Measurements from ENCODE around the gene IFIT1.

The IFIT1 gene

GRCh38 chr10:89363729-89364442 lies 28.5 kb upstream of the IFIT1 start:
- DNase-seq (ENCODE audit: low spot score) = no peak
- no peak for TF ChIP-seq CTCF (conservative IDR thresholded peaks at IDR 0.05; ENCODE audit: low read depth)
- POLR2A ChIA-PET (ENCODE audit: low non-redundant PET) = no interaction called here
- CTCF ChIA-PET = interaction anchor here (0.5 to 0.8 kb wide), 3 partner anchors 102 to 870 kb away, joined by 3 read pairs; no protein-coding TSS in a partner anchor
- H3K27ac ChIP-seq = no peak overlapping the region

- DNase-seq (ENCODE audit: low spot score) = no peak
- no peak for TF ChIP-seq CTCF (conservative IDR thresholded peaks at IDR 0.05; ENCODE audit: low read depth)
- no peak overlapping the region for H3K27ac ChIP-seq
- ChIA-PET POLR2A (ENCODE audit: low non-redundant PET) (no interaction called here), CTCF (interaction anchor here (0.6 kb wide), 1 partner anchor 76 kb away, joined by 4 read pairs; no protein-coding TSS in a partner anchor)
Observed at GRCh38 chr10:89364531-89364930, 27.9 kb upstream of the IFIT1 start.

GRCh38 chr10:89367529-89367928 lies 24.9 kb upstream of the IFIT1 start:
- CTCF ChIA-PET = interaction anchor here (0.7 to 1.2 kb wide), 3 partner anchors 20 to 346 kb away, joined by 3 to 8 read pairs (median 4); no protein-coding TSS in a partner anchor
- no peak overlapping the region for H3K27ac ChIP-seq
- no peak for TF ChIP-seq CTCF (conservative IDR thresholded peaks at IDR 0.05; ENCODE audit: low read depth)
- no peak for DNase-seq (ENCODE audit: low spot score)
- POLR2A ChIA-PET (ENCODE audit: low non-redundant PET) = no interaction called here

GRCh38 chr10:89368129-89368528 lies 24.3 kb upstream of the IFIT1 start:
- no peak for TF ChIP-seq CTCF (conservative IDR thresholded peaks at IDR 0.05; ENCODE audit: low read depth)
- DNase-seq (ENCODE audit: low spot score) = no peak
- H3K27ac ChIP-seq = no peak overlapping the region
- CTCF ChIA-PET = interaction anchor here (0.7 to 1.3 kb wide), 5 partner anchors 10 to 346 kb away, joined by 3 to 8 read pairs (median 3); no protein-coding TSS in a partner anchor
- POLR2A ChIA-PET (ENCODE audit: low non-redundant PET) = no interaction called here

GRCh38 chr10:89369156-89370105 lies 23.0 kb upstream of the IFIT1 start:
- CTCF ChIA-PET = interaction anchor here (0.6 to 1.5 kb wide), 16 partner anchors 10 to 916 kb away, joined by 3 to 11 read pairs (median 3); partner anchors contain the start of genes IFIT3 and LIPA
- H3K27ac ChIP-seq = no peak overlapping the region
- peak; percentile 43; the same call in 1 of the 2 replicates for TF ChIP-seq CTCF (conservative IDR thresholded peaks at IDR 0.05; ENCODE audit: low read depth)
- POLR2A ChIA-PET (ENCODE audit: low non-redundant PET) = no interaction called here
- DNase-seq (ENCODE audit: low spot score) = peak; percentile 49

GRCh38 chr10:89371079-89371478 lies 21.3 kb upstream of the IFIT1 start:
- TF ChIP-seq CTCF (conservative IDR thresholded peaks at IDR 0.05; ENCODE audit: low read depth) = no peak
- no peak overlapping the region for H3K27ac ChIP-seq
- ChIA-PET CTCF (interaction anchor here (0.7 kb wide), 1 partner anchor 448 kb away, joined by 4 read pairs; no protein-coding TSS in a partner anchor), POLR2A (ENCODE audit: low non-redundant PET) (no interaction called here)
- DNase-seq (ENCODE audit: low spot score) = no peak
